ENCODE data around the gene ADIRF. TPM values are rescaled to one million over a fixed set of nuclear protein-coding genes. Genes with fewer than 3 reads are reported as not detected.
"Not testable (repeated sequence)": the region's sequence is repeated elsewhere in the genome, so short reads cannot be mapped to it uniquely, and the experiment has no call there.

ADIRF gene
- total RNA-seq, 1 donor from 2014 or later = 0.41 TPM

- FAIRE-seq (no peak), DNase-seq (ENCODE audit: low spot score in 2 of 2) (no peak)
Measured at GRCh38 chr10:86974484-86974883, 6.2 kb downstream of the ADIRF start.

GRCh38 chr10:86976362-86977056, 8.2 kb downstream of the ADIRF start:
- FAIRE-seq (no peak), DNase-seq (ENCODE audit: low spot score in 2 of 2) (no peak)

GRCh38 chr10:86978457-86978856, 10.2 kb downstream of the ADIRF start:
- DNase-seq (ENCODE audit: low spot score in 2 of 2); FAIRE-seq: not testable (repeated sequence)

GRCh38 chr10:86979296-86979818, 11.1 kb downstream of the ADIRF start:
- no peak for DNase-seq (ENCODE audit: low spot score in 2 of 2)
- no peak for FAIRE-seq

GRCh38 chr10:86979977-86980448, 11.7 kb downstream of the ADIRF start:
- DNase-seq (ENCODE audit: low spot score in 2 of 2) = no peak

GRCh38 chr10:86981020-86981419, 12.7 kb downstream of the ADIRF start:
- DNase-seq (ENCODE audit: low spot score in 2 of 2); FAIRE-seq: not testable (repeated sequence)

More at GRCh38 chr10:86979977-86980448, 11.7 kb downstream of the ADIRF start:
- FAIRE-seq = no peak

- no peak for FAIRE-seq
Measured at GRCh38 chr10:86981716-86982115, 13.4 kb downstream of the ADIRF start.

GRCh38 chr10:86984498-86984897, 16.2 kb downstream of the ADIRF start:
- DNase-seq (ENCODE audit: low spot score in 2 of 2); FAIRE-seq: not testable (repeated sequence)

More at GRCh38 chr10:86981716-86982115, 13.4 kb downstream of the ADIRF start:
- no peak for DNase-seq (ENCODE audit: low spot score in 2 of 2)

- no peak for FAIRE-seq
- no peak for DNase-seq (ENCODE audit: low spot score in 2 of 2)
Measured at GRCh38 chr10:86988520-86988919, 20.2 kb downstream of the ADIRF start.

- FAIRE-seq = peak; percentile 97
Measured at GRCh38 chr10:86991362-86991761, 23.1 kb downstream of the ADIRF start.

GRCh38 chr10:86992456-86992855, 24.2 kb downstream of the ADIRF start:
- no peak for DNase-seq (ENCODE audit: low spot score in 2 of 2)

More at GRCh38 chr10:86991362-86991761, 23.1 kb downstream of the ADIRF start:
- DNase-seq (ENCODE audit: low spot score in 2 of 2) = not testable (repeated sequence)

GRCh38 chr10:86992929-86993328, 24.6 kb downstream of the ADIRF start:
- FAIRE-seq = no peak

More at GRCh38 chr10:86992456-86992855, 24.2 kb downstream of the ADIRF start:
- FAIRE-seq = no peak

GRCh38 chr10:86999802-87000403, 31.6 kb downstream of the ADIRF start:
- not testable (repeated sequence) for DNase-seq (ENCODE audit: low spot score in 2 of 2); FAIRE-seq

More at GRCh38 chr10:86992929-86993328, 24.6 kb downstream of the ADIRF start:
- DNase-seq (ENCODE audit: low spot score in 2 of 2) = no peak

- no peak for FAIRE-seq
- DNase-seq (ENCODE audit: low spot score in 2 of 2) = no peak
Measured at GRCh38 chr10:87000491-87000890, 32.2 kb downstream of the ADIRF start.

GRCh38 chr10:87007124-87007523, 38.8 kb downstream of the ADIRF start:
- DNase-seq (ENCODE audit: low spot score in 2 of 2); FAIRE-seq: not testable (repeated sequence)

- DNase-seq (ENCODE audit: low spot score in 2 of 2); FAIRE-seq: not testable (repeated sequence)
Measured at GRCh38 chr10:87007674-87008073, 39.4 kb downstream of the ADIRF start.

GRCh38 chr10:87008303-87008702, 40.0 kb downstream of the ADIRF start:
- not testable (repeated sequence) for DNase-seq (ENCODE audit: low spot score in 2 of 2); FAIRE-seq

- FAIRE-seq = not testable (repeated sequence)
Measured at GRCh38 chr10:87009134-87009696, 40.9 kb downstream of the ADIRF start.

GRCh38 chr10:87013528-87013927, 45.2 kb downstream of the ADIRF start:
- not testable (repeated sequence) for DNase-seq (ENCODE audit: low spot score in 2 of 2); FAIRE-seq

More at GRCh38 chr10:87009134-87009696, 40.9 kb downstream of the ADIRF start:
- DNase-seq (ENCODE audit: low spot score in 2 of 2) = not testable (repeated sequence)

GRCh38 chr10:87014986-87015716, 46.9 kb downstream of the ADIRF start:
- FAIRE-seq; DNase-seq (ENCODE audit: low spot score in 2 of 2): not testable (repeated sequence)
